Fibroblast of pulmonary artery (primary cell): ENCODE results near the gene DVL2.
A peak's percentile ranks its signal among the peaks of the same experiment; 100 is the strongest.

Source experiments
- DNase-seq: peaks from one replicate; pipeline ENCODE4 v3.0.0-alpha.2; 2010; ENCODE audit warnings: low read depth
- H3K4me3 ChIP-seq: replicated peaks from 2 replicates; pipeline ENCODE4 v1.5.1; 2011; ENCODE audit warnings: low read depth, mild to moderate bottlenecking, control low read depth, low read length, moderate library complexity
- CTCF ChIP-seq: IDR thresholded peaks from 2 replicates; pipeline ENCODE4 v1.5.1; 2011; ENCODE audit warnings: mild to moderate bottlenecking, control low read depth, low read length, inconsistent platforms; ENCODE audit errors: missing control alignments

Gene DVL2

DNA sequence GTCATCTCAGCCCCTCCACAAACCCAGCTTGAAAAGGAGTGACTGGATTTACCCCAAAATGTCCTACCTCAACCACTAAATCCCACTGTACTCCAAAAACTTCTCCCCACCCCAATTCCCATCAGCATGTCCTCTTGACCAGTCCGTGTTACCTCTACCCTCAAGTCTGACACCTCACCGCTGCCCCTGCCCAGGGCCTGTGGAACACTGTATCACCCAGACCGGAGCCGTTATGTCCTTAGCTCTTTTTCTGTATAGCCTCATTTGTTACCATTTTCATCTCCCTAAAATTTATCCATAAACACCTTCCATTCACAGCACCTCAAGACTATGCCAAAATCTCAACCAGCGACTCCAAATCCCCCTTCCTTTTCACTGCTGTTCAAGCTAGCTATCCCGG, 2.5 kb upstream of the DVL2 start:
- no peak for TF ChIP-seq CTCF
- DNase-seq, result no peak
- peak overlapping the region; percentile 71 for H3K4me3 ChIP-seq

DNA sequence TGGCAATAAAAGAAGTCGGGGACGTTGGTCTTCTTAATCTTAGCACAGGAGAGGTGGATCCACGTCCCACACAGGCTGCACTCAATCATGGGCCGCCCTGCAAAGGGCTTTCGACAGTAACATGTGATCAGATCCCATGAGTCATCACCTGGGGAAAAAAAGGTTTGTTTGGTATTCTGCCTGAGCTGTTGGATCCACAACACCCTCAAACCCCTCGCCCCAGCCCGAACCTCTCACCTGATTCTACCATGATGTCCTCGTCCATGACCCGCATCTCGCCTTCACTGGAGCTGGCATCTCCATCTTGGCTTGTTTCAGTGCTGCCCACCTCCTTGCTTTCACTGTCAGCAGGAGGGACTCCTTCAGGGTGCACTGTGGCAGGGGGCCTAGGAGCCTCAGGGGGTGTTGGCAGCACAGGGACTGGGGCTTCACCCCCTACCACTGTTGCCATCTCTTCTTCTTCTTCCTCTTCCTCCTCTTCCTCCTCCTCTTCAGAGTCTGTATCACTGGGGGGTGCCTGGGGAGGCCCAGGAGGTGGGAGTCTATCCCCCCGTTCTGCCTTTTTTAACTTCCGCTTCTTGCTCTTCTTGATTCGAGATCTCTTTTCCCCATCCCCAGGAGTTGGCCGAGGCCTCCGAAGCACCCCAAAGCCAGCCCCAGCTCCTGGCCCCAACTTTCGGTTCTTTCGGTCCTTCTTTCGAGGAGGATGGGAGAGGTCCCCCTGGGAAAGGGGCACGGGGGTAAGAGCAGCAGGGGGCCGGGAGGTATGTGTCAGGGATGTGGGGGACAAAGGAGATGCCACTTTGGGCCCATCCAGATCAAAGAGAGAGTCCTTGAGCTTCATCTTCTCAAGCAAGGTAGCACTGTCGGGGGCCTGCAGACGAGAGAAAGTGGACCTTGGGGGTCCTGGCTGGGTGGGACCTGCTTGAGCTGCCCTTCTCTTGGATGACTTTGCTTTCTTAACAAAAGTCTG, 1.7 kb upstream of the DVL2 start:
- DNase-seq, result peak; percentile 47
- H3K4me3 ChIP-seq, result peak overlapping the region; percentile 91
- no peak for TF ChIP-seq CTCF

DNA sequence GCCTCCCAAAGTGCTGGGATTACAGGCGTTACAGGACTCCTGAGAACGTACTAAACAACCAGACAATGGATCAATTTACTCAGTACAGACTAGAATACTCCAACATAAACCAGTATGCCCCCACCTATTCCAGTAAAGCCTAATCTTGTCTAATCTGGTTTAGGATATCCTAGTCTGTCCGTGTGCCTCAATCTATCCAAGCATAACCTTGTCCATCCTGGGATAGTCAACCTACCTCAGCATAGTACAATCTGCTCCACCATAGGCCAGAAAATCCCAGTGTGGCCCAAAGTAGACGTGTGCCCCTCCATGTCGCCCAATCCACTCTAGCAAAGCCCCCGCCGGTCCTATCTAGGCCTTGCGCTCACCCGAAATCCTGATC, 625 bp downstream of the DVL2 start:
- H3K4me3 ChIP-seq, result peak overlapping the region; percentile 91
- no peak for TF ChIP-seq CTCF
- no peak for DNase-seq

DNA sequence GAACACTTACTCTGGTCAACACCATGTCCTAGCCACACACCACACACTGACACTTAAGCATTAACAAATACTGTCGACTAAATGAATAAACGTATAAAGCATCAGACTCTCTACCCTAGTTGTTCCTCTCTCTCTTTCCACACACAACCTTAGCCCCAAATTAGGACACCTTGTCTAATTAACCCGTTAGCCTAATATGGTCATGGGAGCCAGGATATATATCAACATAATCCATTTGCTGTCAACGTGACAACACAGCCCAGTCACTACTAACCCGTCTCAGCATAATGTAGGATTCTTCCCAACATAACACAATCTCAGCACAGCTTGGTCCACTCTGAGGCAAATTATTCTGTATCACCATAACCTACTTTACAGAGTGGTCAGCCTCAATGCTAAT, 2.2 kb downstream of the DVL2 start:
- peak overlapping the region; percentile 91 for H3K4me3 ChIP-seq
- TF ChIP-seq CTCF, result no peak

DNA sequence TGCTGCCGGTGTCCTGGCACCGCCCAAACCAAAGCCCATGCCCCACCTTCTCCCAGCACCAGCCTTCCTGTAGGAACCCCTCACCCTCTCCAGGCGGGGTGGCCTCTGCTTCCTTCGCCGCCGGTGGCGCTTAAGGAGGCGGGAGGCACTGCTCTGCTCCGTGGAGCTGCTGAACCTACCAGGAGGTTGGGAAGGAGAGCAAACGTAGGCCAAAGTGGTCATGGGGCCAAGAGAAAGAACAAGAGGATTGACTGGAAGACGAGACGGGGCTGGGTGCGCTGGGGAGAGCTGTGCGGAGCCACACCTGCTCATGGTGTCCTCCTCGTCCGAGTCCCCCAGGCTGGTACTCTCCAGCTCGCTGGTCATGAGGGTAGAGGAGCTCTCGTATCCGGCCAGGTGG, 4.8 kb downstream of the DVL2 start:
- H3K4me3 ChIP-seq, result no peak overlapping the region
- DNase-seq, result no peak
- TF ChIP-seq CTCF, result no peak

More for the DNA sequence above, 2.2 kb downstream of the DVL2 start:
- no peak for DNase-seq

DNA sequence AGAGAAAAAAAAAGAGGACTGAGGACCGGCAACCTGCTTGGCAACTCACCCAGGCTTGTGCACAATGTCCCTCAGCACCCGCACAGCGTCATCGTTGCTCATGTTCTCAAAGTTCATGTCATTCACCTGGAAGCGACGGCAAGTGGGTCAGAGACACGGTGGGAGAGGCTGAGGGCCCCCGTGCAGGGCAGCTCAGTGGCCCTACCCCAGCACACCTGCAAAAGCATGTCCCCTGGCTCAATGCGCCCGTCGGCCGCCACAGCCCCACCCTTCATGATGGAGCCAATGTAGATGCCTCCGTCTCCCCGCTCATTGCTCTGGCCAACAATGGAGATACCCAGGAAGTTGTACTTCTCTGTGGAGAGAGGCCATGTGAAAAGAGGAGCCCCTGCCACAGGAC, 5.4 kb downstream of the DVL2 start:
- no peak for TF ChIP-seq CTCF
- no peak for DNase-seq

More for the DNA sequence above, 5.4 kb downstream of the DVL2 start:
- H3K4me3 ChIP-seq, result no peak overlapping the region
